Activated naive CD4-positive, alpha-beta T cell treated with anti-CD3 and anti-CD28 coated beads, Interleukin-2, amount 10 ng/mL, durations not matched to agents 5 hours and 36 hours (primary cell): ENCODE data around the gene EEF2K. TPM values are rescaled to one million over a fixed set of nuclear protein-coding genes. Genes with fewer than 3 reads are reported as not detected.

ENCODE experiments used
- total RNA-seq, 2 experiments: library from RNA; stranded (reverse); gene quantifications; one replicate each; pipeline ENCODE4 v1.2.3, GENCODE V29; 2021

EEF2K gene
- total RNA-seq: 10 to 100 TPM; 24.4 to 25.5 TPM

DNA sequence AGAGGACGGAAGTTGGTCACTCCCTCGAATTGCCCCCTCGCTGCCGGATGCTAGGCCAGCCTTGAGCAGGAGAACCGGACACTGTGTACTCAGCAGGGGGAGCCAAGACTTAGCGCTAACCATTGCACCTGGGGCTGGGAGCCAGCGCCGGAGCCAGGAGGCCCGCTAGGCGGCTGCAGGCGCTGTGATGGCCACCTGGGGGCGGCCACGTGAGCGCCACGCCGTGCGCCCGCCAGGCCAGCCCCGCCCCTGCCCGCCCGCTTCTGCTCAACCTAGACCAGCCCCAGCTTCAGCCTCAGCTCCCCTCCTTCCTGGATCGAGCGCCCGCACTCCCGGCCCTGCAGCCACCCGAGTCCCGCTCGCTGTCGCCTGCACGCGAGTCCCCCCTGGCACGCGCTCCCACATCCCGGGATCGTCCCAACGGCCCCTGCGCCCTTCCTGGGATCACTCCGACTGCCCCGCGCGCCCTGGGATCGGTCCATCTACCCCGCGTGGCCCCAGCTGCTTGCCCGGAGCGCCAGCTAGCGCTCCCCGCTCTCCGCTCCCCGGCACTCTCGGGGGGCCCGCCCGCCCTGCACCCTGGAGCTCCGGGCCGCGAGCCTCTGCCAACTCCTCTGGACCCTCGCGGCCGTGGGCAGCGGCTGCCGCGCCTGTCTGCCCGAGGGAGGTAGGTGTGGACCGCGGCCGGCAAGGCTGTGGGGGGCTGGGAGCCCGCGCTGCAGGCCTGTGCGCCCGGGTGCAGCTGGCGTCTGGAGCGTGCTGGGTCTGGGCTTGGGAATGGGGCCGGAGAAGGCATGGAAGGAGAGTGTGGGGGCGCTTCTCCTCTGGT is at the start of gene EEF2K:
TSS of gene EEF2K (plus strand) at position 266 of the 829 bp plus-strand sequence. CDS start 19,452 bp downstream, outside the sequence.

GRCh38 chr16:22161999-22162655 is 44.0 kb upstream of the EEF2K start, which contains the start of gene SDR42E2:
TSS of gene SDR42E2 (plus strand) at chr16:22162506. CDS start at chr16:22165583, 3,077 bp downstream.

DNA sequence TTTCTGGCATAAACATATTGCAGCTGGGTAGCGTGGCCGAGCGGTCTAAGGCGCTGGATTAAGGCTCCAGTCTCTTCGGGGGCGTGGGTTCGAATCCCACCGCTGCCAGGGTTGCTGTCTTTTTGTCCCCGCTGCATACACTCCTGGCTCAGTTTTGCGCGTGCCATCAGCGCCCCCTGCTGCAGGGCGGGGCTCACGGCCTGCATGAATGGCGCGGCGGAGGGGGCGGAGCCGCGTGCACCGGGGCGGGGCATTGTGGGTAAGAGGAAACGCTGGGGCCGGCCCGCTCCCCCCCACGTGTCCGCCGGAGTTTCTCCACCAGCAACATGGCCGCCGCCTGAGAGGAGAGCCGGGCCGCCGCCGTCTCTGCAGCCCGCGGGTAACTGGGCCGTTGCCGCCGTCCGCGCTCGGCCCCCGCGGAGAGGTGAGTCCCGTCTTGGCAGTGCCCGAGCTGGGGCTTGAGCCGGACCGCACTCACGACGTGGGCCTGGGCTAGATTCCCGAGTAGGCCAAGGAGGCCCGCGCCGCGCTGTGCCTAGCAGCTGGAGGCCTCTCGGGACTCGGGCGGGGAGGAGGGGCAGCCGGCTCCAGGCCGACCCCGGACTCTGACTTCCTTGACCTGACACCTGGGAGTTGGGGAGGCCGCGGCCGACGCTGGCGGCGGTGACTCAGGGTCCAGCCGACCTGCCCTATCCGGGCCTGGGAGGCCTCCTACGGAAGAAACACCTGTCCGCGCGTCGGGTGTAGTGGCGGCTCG is 91.2 kb downstream of the EEF2K start, which contains the start of gene POLR3E:
TSS of gene POLR3E (plus strand) at position 296 of the 757 bp plus-strand sequence. CDS start 5,560 bp downstream, outside the sequence.

Other genes starting within 250 kb of the EEF2K start
- not detected for gene PDZD9, start 205.2 kb upstream of the EEF2K start, total RNA-seq
- 10 to 100 TPM; 10.7 to 12.9 TPM for gene MOSMO, start 198.2 kb upstream of the EEF2K start, total RNA-seq
- under 1 TPM in 1 of 2 experiments, not detected in 1; 0.20 TPM for gene VWA3A, start 113.7 kb upstream of the EEF2K start, total RNA-seq
- gene SDR42E2, start 43.8 kb upstream of the EEF2K start, total RNA-seq: under 1 TPM in 1 of 2 experiments, not detected in 1; 0.20 TPM
- 10 to 100 TPM; 57.8 to 61.6 TPM for gene POLR3E, start 91.1 kb downstream of the EEF2K start, total RNA-seq
- 10 to 100 TPM; 44.9 to 47.9 TPM for gene CDR2, start 168.3 kb downstream of the EEF2K start, total RNA-seq